ENCODE results near the gene TNFRSF4. TPM values are rescaled to one million over a fixed set of nuclear protein-coding genes. Genes with fewer than 3 reads are reported as not detected.

TNFRSF4 gene
- total RNA-seq, 1 donor from 2014 or later, result 0.19 TPM

DNA sequence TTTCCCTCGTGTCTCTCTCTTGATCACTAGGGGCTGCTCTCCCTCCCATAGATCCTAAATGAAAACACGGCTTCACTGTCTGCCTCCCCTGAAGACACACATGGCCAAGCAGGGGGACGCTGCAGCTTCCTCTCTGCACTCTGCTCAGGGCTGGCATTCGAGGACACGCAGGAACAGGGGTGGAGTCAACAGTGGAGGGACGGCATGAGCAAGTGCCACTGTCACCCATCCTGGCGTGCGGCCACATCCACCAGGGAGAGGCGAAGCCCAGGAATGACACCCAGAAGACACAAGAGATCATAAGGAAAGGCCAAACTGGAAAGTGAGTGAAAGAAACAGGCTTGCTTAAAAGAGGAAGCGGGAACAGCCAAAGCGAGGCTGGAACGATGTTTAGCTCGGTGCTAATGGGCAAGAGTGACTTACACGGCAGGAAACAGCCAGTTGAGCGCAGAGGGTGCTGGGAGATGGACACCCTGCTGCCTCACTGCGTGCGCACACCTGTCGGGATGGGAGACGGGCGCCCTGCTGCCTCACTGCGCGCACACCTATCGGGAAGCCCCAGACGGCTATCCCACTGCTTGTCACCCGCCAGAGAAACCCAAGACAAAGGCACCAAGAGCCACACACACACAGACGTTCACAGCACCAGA lies 46.1 kb upstream of the TNFRSF4 start:
- Mint-ChIP-seq H3K36me3 (ENCODE audit: unreplicated experiment) (peaks cover 35% of the 10 kb centered on the region), H3K27me3 (ENCODE audit: unreplicated experiment) (no peaks in the 10 kb centered on the region), H3K9me3 (ENCODE audit: unreplicated experiment) (no peaks in the 10 kb centered on the region), H3K4me3 (ENCODE audit: unreplicated experiment) (no peak overlapping the region), H3K4me1 (ENCODE audit: unreplicated experiment) (peaks cover 30% of the 10 kb centered on the region), H3K27ac (ENCODE audit: unreplicated experiment) (no peak overlapping the region)
- no peak for DNase-seq (ENCODE audit: extremely low spot score, unreplicated experiment)
- TF ChIP-seq, protein P1, sequence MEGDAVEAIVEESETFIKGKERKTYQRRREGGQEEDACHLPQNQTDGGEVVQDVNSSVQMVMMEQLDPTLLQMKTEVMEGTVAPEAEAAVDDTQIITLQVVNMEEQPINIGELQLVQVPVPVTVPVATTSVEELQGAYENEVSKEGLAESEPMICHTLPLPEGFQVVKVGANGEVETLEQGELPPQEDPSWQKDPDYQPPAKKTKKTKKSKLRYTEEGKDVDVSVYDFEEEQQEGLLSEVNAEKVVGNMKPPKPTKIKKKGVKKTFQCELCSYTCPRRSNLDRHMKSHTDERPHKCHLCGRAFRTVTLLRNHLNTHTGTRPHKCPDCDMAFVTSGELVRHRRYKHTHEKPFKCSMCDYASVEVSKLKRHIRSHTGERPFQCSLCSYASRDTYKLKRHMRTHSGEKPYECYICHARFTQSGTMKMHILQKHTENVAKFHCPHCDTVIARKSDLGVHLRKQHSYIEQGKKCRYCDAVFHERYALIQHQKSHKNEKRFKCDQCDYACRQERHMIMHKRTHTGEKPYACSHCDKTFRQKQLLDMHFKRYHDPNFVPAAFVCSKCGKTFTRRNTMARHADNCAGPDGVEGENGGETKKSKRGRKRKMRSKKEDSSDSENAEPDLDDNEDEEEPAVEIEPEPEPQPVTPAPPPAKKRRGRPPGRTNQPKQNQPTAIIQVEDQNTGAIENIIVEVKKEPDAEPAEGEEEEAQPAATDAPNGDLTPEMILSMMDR (IDR thresholded peaks at IDR 0.05), result no peak

DNA sequence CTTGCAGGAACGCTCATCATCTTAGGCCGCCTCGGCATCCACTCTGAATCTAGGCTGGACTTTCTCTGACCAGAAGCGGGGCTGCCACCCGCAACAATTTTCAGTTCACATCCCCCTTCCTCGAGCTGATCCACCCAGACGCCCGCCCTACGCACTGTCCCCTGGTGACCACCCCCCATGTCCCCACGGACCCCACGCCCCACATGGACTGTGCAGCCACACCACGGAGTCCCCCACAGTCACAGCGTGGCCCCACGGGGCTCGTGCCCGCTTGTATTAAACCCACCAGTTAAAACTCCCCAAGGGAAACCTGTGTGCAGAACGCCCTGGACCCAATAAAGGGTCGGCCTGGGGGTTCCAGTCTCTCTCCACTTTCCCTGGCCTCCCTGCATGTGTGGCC lies 45.6 kb upstream of the TNFRSF4 start:
- peaks cover 25% of the 10 kb centered on the region for H3K4me1 Mint-ChIP-seq (ENCODE audit: unreplicated experiment)
- peaks cover 35% of the 10 kb centered on the region for H3K36me3 Mint-ChIP-seq (ENCODE audit: unreplicated experiment)
- H3K27me3 Mint-ChIP-seq (ENCODE audit: unreplicated experiment), result no peaks in the 10 kb centered on the region
- no peaks in the 10 kb centered on the region for H3K9me3 Mint-ChIP-seq (ENCODE audit: unreplicated experiment)
- no peak overlapping the region for H3K4me3 Mint-ChIP-seq (ENCODE audit: unreplicated experiment)
- H3K27ac Mint-ChIP-seq (ENCODE audit: unreplicated experiment), result no peak overlapping the region
- TF ChIP-seq, protein P1 (IDR thresholded peaks at IDR 0.05), result no peak
- no peak for DNase-seq (ENCODE audit: extremely low spot score, unreplicated experiment)

DNA sequence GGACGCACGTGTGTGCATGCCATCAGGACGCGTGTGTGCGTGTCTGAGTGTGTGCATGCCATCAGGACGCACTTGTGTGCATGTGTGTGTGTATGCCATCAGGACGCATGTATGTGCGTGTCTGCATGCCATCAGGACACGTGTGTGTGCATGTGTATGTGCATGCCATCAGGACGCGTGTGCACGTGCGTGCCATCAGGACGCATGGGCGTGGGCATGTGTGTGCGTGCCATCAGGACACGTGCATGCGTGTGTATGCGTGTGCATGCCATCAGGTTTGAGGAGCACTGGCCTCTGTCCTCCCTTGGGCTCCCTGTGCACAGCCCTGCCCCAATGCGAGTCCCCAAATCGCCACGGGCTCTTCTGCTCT lies 45.2 kb upstream of the TNFRSF4 start:
- Mint-ChIP-seq H3K27me3 (ENCODE audit: unreplicated experiment) (no peaks in the 10 kb centered on the region), H3K9me3 (ENCODE audit: unreplicated experiment) (no peaks in the 10 kb centered on the region), H3K4me1 (ENCODE audit: unreplicated experiment) (peaks cover 21% of the 10 kb centered on the region), H3K27ac (ENCODE audit: unreplicated experiment) (no peak overlapping the region), H3K36me3 (ENCODE audit: unreplicated experiment) (peaks cover 35% of the 10 kb centered on the region), H3K4me3 (ENCODE audit: unreplicated experiment) (no peak overlapping the region)
- TF ChIP-seq, protein P1 (IDR thresholded peaks at IDR 0.05), result no peak
- DNase-seq (ENCODE audit: extremely low spot score, unreplicated experiment), result no peak

DNA sequence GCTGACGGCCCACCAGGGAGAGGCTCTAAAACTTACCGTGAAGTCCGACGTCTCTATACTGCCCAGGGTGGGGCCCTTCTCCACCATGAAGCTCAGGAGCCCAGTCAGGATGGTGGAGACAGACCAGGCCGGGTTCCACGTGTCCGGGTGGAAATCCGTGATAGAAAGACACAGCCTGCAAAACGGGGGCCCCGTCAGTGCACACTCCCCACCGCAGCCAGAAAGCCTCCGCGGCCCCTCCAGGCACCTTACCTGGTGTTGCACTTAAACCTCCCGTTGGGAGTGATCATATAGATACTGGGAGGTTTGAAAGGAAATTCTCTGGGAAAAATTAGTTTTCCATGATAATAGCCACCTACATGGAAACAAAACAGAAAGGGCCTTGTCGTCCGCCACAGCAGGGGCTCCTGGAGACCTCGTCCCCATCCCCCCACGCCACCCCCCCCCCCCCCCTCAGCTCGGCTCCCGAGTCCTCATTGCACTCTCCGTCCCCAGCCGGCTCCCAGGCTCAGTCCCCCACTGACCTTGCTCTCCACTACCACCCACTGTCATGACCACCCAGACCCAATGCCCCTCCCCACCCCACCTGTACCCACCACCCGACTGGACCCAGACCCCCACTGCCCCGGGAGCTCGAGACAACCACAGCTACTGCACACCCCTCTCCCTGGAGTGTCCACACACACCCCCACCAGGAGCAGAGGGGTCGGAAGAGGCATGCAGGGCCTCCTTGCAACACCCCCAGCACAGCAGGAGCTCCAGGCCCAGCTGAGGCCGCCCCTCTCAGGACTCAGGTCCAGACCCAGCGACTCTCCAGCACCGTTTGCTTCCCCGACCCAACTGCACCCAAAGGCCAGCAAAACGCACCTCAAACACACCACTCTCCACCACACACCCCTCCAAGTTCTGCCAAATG lies 43.3 kb upstream of the TNFRSF4 start:
- H3K4me1 Mint-ChIP-seq (ENCODE audit: unreplicated experiment), result peaks cover 15% of the 10 kb centered on the region
- TF ChIP-seq, protein P1 (IDR thresholded peaks at IDR 0.05), result no peak
- DNase-seq (ENCODE audit: extremely low spot score, unreplicated experiment), result no peak
- no peaks in the 10 kb centered on the region for H3K9me3 Mint-ChIP-seq (ENCODE audit: unreplicated experiment)
- no peak overlapping the region for H3K27ac Mint-ChIP-seq (ENCODE audit: unreplicated experiment)
- no peaks in the 10 kb centered on the region for H3K27me3 Mint-ChIP-seq (ENCODE audit: unreplicated experiment)
- H3K36me3 Mint-ChIP-seq (ENCODE audit: unreplicated experiment), result peaks cover 39% of the 10 kb centered on the region
- H3K4me3 Mint-ChIP-seq (ENCODE audit: unreplicated experiment), result no peak overlapping the region

DNA sequence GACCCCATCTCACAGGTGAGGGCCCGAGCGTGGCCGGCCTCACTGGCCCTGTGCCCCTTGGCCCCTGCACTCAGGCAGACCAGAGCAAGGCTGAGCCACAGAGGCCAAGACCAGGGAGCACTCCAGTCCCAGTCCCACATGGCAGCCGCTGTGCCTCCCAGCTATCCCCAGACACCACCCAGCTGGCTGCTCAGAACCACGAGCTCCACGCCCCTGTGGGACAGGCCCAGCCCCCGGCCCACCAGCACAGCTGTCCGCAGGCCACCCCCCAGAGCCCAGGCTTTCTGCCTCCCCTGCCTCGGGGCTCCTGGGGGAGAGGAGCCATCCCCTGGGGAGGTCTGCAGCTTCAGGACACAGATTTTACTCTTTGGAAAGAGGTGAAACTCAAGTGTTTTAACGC lies 41.7 kb upstream of the TNFRSF4 start:
- no peaks in the 10 kb centered on the region for H3K9me3 Mint-ChIP-seq (ENCODE audit: unreplicated experiment)
- TF ChIP-seq, protein P1 (IDR thresholded peaks at IDR 0.05), result no peak
- H3K27me3 Mint-ChIP-seq (ENCODE audit: unreplicated experiment), result no peaks in the 10 kb centered on the region
- peaks cover 9% of the 10 kb centered on the region for H3K4me1 Mint-ChIP-seq (ENCODE audit: unreplicated experiment)
- no peak for DNase-seq (ENCODE audit: extremely low spot score, unreplicated experiment)
- H3K4me3 Mint-ChIP-seq (ENCODE audit: unreplicated experiment), result no peak overlapping the region
- no peak overlapping the region for H3K27ac Mint-ChIP-seq (ENCODE audit: unreplicated experiment)
- H3K36me3 Mint-ChIP-seq (ENCODE audit: unreplicated experiment), result peaks cover 35% of the 10 kb centered on the region

Data from osteocyte (in vitro differentiated cells).